T-helper 22 cell (primary cell): ENCODE data around the gene KCNC3.
"Not testable (repeated sequence)": the region's sequence is repeated elsewhere in the genome, so short reads cannot be mapped to it uniquely, and the experiment has no call there.

ENCODE experiments used
- DNase-seq: peaks from one replicate; pipeline ENCODE4 v3.0.0-alpha.2; 2020; ENCODE audit warnings: low read depth

KCNC3 gene

GRCh38 chr19:50353487-50353880 is 24.3 kb upstream of the KCNC3 start:
- not testable (repeated sequence) for DNase-seq

- no peak for DNase-seq
These were observed 23.1 kb upstream of the KCNC3 start for GRCh38 chr19:50352242-50352641.

GRCh38 chr19:50349277-50350057 is 20.3 kb upstream of the KCNC3 start:
- DNase-seq: no peak

GRCh38 chr19:50347089-50347581 is 18.0 kb upstream of the KCNC3 start:
- not testable (repeated sequence) for DNase-seq

GRCh38 chr19:50344661-50345318 is 15.6 kb upstream of the KCNC3 start:
- DNase-seq: no peak

- no peak for DNase-seq
These were observed 12.0 kb upstream of the KCNC3 start for GRCh38 chr19:50341091-50341564.

GRCh38 chr19:50340331-50340730 is 11.2 kb upstream of the KCNC3 start:
- DNase-seq: no peak

GRCh38 chr19:50337031-50337430 is 7.9 kb upstream of the KCNC3 start:
- not testable (repeated sequence) for DNase-seq

- DNase-seq: no peak
These were observed 5.7 kb upstream of the KCNC3 start for GRCh38 chr19:50334741-50335421.

GRCh38 chr19:50333737-50334617 is 4.8 kb upstream of the KCNC3 start:
- DNase-seq: peak; percentile 59

- DNase-seq: peak; percentile 83
These were observed 4.1 kb upstream of the KCNC3 start for GRCh38 chr19:50333235-50333736.

GRCh38 chr19:50332244-50333038 is 3.3 kb upstream of the KCNC3 start:
- DNase-seq: no peak

- DNase-seq: no peak
These were observed 2.7 kb upstream of the KCNC3 start for GRCh38 chr19:50331994-50332243.

GRCh38 chr19:50331221-50331993 is 2.2 kb upstream of the KCNC3 start:
- DNase-seq: no peak

GRCh38 chr19:50330365-50331078 is 1.3 kb upstream of the KCNC3 start:
- peak; percentile 72 for DNase-seq

- DNase-seq: not testable (repeated sequence)
These were observed 733 bp upstream of the KCNC3 start for GRCh38 chr19:50329926-50330294.

- DNase-seq: no peak
These were observed 368 bp downstream of the KCNC3 start for GRCh38 chr19:50328873-50329145.

- DNase-seq: no peak
These were observed 829 bp downstream of the KCNC3 start for GRCh38 chr19:50328224-50328872.
